GM18520 (cell line): ENCODE results near the gene RTBDN.

Experiments used
- ATAC-seq: cut with Tn5 transposase; IDR thresholded peaks from one replicate; pipeline ENCODE4 v1.9.1; 2021; ENCODE audit not compliant: unreplicated experiment

RTBDN gene

GRCh38 chr19:12793290-12794195, 40.8 kb downstream of the RTBDN start:
- peak; percentile 25 for ATAC-seq

GRCh38 chr19:12792853-12793289, 41.5 kb downstream of the RTBDN start:
- ATAC-seq, result no peak

- no peak for ATAC-seq
Observed at GRCh38 chr19:12792051-12792852, 42.1 kb downstream of the RTBDN start.

- ATAC-seq, result peak; percentile 22
Observed at GRCh38 chr19:12791345-12792050, 42.9 kb downstream of the RTBDN start, which contains the start of gene JUNB. Gene JUNB (plus strand): TSS chr19:12791486. CDS start chr19:12791772, 286 bp downstream.

DNA sequence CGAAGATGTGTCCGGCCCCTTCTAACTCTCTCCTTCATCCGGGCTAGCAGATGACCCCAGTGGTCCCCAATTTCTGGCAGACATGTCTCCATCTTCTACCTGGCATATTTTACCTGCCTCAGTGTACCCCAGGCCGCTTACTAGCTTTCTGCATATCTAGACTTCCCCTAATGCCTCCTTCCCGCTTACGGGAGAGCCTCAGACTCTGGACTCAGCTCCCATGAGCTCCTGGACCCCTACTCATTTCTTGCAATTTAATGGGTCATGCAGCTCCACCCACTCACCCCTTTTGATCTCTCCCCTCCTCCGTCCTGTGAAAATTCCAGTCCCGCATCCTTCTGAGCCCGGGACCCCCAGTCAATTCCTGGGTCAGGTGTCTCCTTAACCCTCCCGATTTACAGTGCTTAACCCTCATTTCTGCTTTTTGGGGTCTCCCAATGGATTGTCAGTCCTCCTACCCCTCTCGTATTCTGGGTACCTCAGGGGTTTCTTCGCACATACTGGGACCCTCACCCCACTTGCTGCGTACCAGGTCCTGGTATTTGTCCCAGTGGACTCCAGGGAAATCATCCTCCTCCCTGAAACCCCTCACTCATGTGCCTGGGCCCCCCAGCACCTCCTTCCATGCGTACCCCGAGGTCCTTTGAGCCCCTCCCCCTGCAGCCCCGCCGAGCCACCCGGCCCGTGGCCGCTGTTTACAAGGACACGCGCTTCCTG, 43.6 kb downstream of the RTBDN start:
- ATAC-seq, result no peak

DNA sequence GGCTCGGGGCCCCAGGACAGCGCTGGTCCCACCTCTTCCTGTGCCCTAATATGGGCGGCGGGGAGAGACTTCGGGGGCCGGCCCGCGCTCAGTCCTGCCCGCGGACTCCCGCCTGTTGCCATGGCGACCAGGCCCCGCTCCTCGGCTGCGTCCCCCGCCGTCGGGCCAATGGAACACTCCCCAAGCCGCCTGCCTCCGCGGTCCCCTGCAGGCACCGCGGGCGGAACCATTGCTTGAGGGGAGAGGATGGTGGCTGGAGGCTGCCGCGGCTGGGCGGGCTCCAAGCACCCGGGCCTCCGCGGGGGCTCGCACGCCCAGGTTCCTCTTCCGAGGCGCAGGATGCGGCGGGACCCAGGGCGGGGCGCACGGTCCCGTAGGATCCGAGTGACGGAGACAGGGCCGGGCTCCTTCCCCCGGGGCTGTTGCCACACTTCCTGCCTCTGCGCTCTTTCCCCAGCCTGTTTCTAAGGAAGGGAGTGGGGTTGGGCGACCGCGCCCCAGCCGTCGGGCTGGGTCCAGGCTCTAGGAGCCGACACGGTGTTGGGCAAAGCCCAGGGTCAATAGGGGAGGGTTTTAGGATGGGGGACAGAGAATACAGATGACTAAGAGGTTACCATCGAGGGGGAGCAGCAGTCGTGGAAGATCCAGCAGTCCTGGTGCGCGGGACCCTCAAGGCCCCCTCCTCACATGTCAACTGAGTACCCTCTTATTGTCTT, 44.3 kb downstream of the RTBDN start:
- ATAC-seq, result peak; percentile 27

- ATAC-seq, result no peak
Observed at GRCh38 chr19:12789098-12789903, 45.1 kb downstream of the RTBDN start.

GRCh38 chr19:12788682-12789097, 45.7 kb downstream of the RTBDN start:
- ATAC-seq, result no peak

- ATAC-seq, result no peak
Observed at GRCh38 chr19:12788042-12788681, 46.2 kb downstream of the RTBDN start.

- no peak for ATAC-seq
Observed at GRCh38 chr19:12787458-12787857, 46.9 kb downstream of the RTBDN start.

GRCh38 chr19:12786952-12787351, 47.4 kb downstream of the RTBDN start:
- ATAC-seq, result no peak

- no peak for ATAC-seq
Observed at GRCh38 chr19:12786141-12786870, 48.1 kb downstream of the RTBDN start.

DNA sequence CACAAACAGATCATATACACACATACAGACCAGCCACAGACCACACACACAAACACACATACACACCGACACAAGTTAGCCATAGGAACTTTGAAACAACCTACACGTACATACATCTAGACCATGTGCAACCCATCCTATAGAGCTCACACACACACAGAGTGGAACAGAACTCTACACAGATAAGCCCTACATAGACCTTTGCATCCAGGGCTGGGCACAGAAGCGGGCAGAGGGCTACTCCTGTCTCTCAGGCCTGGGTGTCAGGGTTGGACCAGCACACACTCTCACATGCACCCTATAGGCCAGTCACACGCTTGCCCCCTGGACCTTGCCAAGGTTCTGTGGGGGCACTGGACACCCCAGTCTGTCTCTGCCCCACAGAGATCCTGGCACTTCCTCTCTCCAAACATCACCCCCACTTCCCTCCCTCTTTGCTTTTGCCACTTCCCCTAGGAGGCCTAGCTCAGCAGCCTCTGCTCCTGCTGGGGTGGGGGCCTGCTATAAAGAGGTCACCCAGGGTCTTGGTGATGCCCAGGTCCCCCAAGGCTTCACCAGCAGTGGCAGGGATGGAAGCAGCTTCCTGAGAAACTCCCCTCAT, 48.8 kb downstream of the RTBDN start:
- ATAC-seq, result no peak

GRCh38 chr19:12784871-12785430, 49.4 kb downstream of the RTBDN start:
- no peak for ATAC-seq

GRCh38 chr19:12784394-12784870, 49.9 kb downstream of the RTBDN start:
- no peak for ATAC-seq

DNA sequence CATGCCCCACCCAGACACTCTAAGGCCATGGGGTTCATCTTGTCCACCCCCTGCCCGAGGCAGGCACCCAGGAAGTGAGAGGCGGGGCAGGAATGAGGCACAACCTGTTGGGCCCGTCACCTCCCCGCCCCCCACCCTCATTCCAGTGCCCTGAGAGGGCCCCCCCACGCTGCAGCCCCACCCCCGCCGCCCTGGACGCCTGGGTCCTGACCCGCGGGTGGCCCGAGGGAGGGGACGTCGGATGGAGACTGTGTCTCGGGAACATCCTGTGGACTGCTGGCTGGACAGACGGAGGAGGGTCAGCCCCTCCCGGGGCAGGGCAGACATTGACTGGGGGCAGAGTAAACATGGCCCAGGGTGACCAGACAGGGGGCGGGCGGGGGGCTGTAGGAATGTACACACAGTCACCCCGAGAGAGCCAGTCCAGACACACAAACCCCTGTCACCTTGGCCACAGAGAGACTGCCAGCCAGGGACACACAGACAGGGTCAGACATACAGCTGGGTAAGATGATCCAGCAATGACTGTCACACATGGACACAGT, 50.5 kb downstream of the RTBDN start:
- no peak for ATAC-seq
